NCI-H2196 treated with DMSO at 0.1 percent for 48 hours (cell line): Measurements from ENCODE around the gene AARS2.
A peak's percentile ranks its signal among the peaks of the same experiment; 100 is the strongest.

Experiments
- DNase-seq: peaks from one replicate; lab custom pipeline; 2025; ENCODE audit not compliant: unreplicated experiment; lab: John Stamatoyannopoulos, UW

Gene AARS2

GRCh38 chr6:44276667-44277640 is 36.2 kb downstream of the AARS2 start:
- DNase-seq: no peak

- DNase-seq: no peak
Measured at GRCh38 chr6:44275749-44276648, 37.1 kb downstream of the AARS2 start.

GRCh38 chr6:44275271-44275748 is 37.8 kb downstream of the AARS2 start:
- DNase-seq: no peak

GRCh38 chr6:44273617-44274016 is 39.5 kb downstream of the AARS2 start:
- no peak for DNase-seq

GRCh38 chr6:44272999-44273566 is 40.1 kb downstream of the AARS2 start:
- no peak for DNase-seq

GRCh38 chr6:44272529-44272928 is 40.6 kb downstream of the AARS2 start:
- DNase-seq: no peak

- DNase-seq: no peak
Measured at GRCh38 chr6:44271914-44272313, 41.2 kb downstream of the AARS2 start.

GRCh38 chr6:44271406-44271723 is 41.8 kb downstream of the AARS2 start:
- no peak for DNase-seq

- no peak for DNase-seq
Measured at GRCh38 chr6:44270526-44271405, 42.4 kb downstream of the AARS2 start.

- no peak for DNase-seq
Measured at GRCh38 chr6:44269921-44270525, 43.1 kb downstream of the AARS2 start, which contains the start of gene TMEM151B. Gene TMEM151B, plus strand, starts transcription at chr6:44270450. Its CDS starts 293 bp downstream, at chr6:44270743.

GRCh38 chr6:44269178-44269920 is 43.8 kb downstream of the AARS2 start:
- DNase-seq: no peak

GRCh38 chr6:44268095-44268628 is 45.0 kb downstream of the AARS2 start:
- DNase-seq: peak; percentile 54

GRCh38 chr6:44267252-44267651 is 45.9 kb downstream of the AARS2 start:
- no peak for DNase-seq

- DNase-seq: no peak
Measured at GRCh38 chr6:44266347-44266746, 46.8 kb downstream of the AARS2 start.

- no peak for DNase-seq
Measured at GRCh38 chr6:44265722-44266233, 47.4 kb downstream of the AARS2 start.

- peak; percentile 75 for DNase-seq
Measured at GRCh38 chr6:44265007-44265721, 48.0 kb downstream of the AARS2 start, which contains the start of gene NFKBIE. Gene NFKBIE, minus strand, starts transcription at chr6:44265551. Its CDS starts 205 bp downstream, at chr6:44265346.

- DNase-seq: no peak
Measured at GRCh38 chr6:44264154-44265006, 48.8 kb downstream of the AARS2 start.
